GM18502 (cell line): ENCODE results near the gene CHAMP1.
"Not testable (repeated sequence)": the region's sequence is repeated elsewhere in the genome, so short reads cannot be mapped to it uniquely, and the experiment has no call there.

Source experiments
- ATAC-seq: cut with Tn5 transposase; IDR thresholded peaks from one replicate; pipeline ENCODE4 v1.9.1; 2021; ENCODE audit warnings: mild to moderate bottlenecking; ENCODE audit not compliant: unreplicated experiment, poor library complexity

CHAMP1 gene

DNA sequence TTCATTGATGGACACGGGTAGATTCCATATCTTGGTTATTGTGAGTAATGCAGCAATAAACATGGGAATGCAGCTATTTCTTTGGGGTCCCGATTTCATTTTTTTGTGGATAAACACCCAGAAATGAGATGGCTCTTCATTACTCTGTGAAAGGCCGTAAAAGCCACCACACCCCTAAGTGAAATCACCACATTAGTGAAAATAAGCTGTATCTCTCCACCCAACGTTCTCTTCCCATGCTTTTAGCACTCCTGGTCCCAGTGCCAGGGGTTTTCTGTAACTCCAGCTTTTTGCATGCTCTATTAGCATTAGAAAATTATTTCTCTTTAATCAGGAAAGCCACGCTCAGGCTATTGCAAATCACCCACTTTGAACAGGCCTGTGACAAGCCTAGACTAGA, 15.8 kb downstream of the CHAMP1 start:
- no peak for ATAC-seq

DNA sequence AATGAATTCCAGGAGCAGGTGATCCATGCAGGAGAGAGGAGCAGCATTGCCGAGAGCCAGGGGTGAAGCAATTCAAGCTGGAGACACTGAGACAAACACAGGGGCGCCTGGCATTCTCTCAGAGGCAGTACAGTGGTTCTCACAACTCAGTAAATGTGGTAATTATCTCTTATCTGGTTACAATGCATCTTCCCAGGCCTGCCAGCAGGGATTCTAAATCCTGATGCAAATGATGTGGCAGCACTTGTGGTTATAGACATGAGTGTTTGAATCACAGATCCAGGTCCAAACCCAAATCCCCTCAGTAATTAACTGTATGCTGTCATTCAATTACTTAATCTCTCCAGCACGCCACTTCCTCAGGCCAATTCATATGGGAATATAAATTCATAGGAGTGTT, 19.6 kb downstream of the CHAMP1 start:
- not testable (repeated sequence) for ATAC-seq

DNA sequence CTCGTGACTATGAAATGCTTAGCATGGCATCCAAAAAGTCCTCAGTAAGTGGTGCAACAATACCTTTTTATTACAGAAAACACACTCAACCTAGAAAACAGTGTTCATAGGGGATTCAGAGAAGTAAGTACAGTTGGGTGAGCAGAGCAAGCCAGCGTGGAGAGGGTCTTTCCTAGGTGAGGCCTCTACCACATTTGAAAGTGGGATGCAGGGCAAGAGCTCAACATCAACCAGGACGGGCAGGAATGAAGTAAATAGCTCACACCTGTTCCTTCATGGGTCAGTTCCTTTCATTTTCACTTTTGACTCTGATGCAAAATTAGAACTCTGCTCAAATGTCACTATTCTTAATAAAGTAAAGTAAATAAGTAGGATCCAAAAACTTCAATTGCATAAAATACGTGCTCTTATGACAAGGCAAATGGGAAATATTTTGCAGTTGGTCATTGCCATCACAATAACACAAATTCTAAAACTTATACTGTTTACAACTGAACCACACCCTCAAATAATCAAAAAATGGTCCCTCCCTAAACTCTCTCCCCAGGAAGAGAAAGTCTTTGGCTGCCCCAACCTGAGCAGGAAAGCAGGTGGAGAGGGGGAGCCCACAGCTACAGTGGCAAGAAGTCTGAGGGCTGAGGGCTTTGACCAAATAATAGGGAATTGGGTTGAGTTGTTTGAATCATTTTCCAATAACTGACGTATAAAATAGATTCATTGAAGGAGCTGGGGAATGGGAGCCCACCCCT, 20.2 kb downstream of the CHAMP1 start:
- ATAC-seq: peak; percentile 69

DNA sequence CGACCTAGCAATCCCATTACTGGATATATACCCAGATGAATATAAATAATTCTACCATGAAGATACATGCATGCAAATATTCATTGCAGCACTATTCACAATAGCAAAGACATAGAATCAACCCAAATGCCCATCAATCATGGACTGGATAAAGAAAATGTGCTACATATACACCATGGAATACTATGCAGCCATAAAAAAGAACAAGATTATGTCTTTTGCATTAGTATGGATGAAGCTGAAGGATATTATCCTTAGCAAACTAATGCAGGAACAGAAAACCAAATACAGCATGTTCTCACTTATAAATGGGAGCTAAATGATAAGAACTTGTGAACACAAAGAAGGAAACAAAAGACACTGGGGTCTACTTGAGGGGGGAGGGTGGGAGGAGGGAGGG, 22.2 kb downstream of the CHAMP1 start:
- ATAC-seq: not testable (repeated sequence)

DNA sequence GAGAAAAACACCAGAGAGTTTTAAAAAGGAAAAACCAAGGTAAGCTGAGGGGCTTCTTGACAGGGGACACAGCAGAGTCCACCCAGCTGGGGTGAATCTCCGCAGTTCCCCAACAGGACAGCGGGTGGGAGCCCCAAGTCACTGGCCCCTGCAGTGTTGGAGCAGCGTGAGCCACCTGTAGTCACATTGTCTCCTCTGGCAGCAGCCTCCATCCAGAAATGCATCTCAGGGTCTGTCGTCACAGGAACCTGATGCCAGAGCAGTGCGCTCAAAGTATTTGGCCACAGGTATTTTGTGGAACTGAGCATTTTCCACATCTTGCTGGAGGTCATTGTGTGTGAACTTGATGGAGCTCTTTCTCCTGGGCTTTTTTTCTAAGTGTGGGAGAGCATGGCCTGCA, 24.7 kb downstream of the CHAMP1 start:
- ATAC-seq: no peak

DNA sequence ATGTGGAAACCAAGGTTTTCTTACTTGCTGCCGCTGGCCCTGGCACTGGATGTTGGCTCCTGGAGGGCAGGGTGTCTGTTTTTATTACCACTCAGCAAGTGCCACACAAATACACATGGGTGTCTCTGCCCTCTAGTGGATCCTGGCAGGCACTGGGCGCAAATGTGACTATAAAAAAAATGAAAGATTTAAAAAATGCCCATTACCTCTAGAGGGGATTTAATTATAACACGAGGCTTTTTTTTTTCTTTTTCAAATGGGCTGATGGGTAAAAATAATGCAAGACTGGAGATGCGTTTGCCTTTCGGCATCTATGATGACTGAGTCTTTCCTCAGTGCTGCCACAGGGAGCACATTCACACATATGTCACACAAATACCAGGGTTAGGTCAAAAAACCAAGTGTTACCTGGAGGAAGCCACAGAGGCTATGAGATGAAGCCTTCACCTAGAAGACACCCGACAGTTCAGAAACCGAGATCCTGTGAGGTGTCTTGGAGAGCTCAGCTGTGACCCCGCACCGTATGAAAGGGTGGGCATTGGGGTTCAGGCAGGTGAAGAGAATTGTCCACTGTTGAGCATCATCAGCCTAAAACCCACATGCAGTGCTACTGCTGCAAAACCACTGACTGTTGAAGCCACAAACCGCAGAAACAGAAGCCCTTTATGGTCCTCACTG, 25.7 kb downstream of the CHAMP1 start:
- ATAC-seq: no peak

DNA sequence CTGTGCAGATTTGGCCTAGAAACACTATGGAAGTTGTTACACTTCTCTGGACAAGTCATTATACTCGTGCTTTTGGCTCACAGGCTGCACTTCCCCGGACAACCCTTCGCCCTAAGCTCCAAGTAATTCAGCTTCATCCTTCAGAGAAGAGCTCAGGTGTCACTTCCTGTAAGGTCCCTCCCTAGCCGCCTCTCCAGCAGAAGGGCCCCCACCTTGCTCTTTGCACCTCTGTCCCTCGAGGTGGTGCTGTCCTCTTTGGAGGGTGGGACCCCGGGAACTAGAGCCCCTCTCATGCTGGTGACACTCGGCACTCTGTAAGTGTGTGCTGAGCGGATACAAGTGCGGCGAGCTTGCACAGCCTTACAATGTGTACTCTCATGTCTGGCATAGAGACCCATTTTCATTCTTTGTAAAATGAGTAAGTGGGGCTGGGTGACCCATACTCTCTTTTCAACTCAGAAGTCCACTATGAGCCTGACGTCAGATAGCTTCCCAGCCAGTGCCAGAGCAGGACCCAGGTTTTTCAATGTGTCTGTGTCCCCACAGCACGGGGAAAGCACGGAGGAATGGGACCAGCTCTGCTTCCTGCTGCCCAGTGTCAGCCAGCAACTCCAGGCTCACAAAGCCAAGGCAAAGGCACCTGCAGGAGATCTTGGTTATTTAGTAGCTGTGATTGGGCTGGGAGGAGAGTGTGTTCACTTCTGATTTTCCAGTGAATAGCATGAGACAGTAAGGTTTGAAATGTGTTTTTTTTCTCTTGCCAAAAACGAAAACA, 26.9 kb downstream of the CHAMP1 start:
- ATAC-seq: no peak

DNA sequence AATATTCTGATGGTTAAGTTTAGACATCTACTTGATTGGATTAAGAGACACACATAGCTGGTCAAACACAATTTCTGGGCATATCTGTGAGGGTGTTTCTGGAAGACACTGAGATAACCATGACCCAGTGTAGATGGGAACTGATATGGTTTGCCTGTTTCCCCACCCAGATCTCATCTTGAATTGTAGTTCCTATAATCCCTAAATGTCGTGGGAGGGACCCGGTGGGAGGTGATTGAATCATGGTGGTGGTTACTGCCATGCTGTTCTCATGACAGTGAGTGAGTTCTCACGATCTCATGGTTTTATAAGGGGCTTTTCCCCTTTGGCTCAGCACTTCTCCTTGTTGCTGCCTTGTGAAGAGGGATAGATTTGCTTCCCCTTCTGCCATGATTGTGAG, 33.0 kb downstream of the CHAMP1 start:
- not testable (repeated sequence) for ATAC-seq

DNA sequence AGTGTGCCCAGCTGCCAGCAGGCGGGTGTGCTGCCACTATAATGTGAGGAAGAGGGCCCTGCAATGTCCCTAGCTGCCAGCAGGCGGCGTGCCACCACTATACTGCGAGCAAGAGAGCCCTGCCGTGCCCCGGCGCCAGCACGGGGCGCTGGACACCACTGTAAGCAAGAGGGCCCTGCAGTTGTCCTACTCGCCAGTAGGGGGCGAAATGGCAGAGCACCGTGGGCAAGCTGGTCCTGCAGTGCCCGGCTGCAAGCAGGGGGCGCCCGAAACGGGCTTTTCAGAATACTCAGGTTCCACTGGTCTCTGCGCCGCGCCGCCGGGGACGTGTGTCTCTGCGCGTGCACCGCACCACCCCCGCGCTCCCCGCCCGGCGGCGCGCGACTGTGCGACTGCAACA, 38.5 kb downstream of the CHAMP1 start:
- ATAC-seq: not testable (repeated sequence)

DNA sequence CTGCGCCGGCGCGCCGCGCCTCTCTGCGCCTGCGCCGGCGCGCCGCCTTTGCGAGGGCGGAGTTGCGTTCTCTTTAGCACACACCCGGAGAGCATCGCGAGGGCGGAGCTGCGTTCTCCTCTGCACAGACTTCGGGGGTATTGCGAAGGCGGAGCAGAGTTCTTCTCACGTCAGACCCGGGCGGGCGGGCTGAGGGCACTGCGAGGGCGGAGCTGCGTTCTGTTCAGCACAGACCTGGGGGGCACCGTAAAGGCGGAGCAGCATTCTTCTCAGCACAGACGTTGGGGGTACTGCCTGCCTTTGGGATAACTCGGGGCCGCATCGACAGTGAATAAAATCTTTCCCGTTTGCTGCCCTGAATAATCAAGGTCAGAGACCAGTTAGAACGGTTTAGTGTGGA, 39.1 kb downstream of the CHAMP1 start:
- ATAC-seq: not testable (repeated sequence)
